ENCODE measurements around the gene RNF44.

The RNF44 gene

GRCh38 chr5:176535664-176536131 is 1.5 kb downstream of the RNF44 start:
- no peak for DNase-seq (ENCODE audit: low read depth in 3 of 3)

DNA sequence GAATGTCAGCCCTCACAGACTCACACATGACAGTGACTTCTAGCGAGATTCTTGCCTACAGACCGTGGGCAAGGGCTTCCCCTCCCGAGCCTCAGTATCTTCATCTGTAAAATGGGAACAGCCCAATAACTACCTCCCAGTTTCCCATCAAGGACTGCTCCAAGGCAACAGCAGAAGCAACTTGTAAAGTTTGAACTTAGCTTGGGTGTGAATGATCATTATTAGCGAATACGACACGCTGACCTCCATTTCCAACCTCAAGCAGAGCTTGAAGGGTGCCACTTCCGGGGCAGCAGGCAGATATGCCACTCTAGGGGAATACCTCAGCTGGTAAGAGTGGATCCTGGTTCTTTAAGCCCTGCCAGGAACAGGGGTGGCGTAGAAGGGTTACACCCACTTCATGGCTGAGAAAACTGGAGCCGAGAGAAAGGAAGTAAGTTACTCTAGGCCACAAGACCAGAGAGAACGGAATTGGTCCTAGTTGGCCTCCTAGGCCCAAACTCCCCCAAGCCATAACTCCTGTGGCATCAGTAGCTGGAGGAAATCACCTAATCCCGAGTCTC is 2.0 kb downstream of the RNF44 start:
- no peak for DNase-seq (ENCODE audit: low read depth in 3 of 3)

GRCh38 chr5:176534640-176535039 is 2.6 kb downstream of the RNF44 start:
- DNase-seq (ENCODE audit: low read depth in 3 of 3): no peak

DNA sequence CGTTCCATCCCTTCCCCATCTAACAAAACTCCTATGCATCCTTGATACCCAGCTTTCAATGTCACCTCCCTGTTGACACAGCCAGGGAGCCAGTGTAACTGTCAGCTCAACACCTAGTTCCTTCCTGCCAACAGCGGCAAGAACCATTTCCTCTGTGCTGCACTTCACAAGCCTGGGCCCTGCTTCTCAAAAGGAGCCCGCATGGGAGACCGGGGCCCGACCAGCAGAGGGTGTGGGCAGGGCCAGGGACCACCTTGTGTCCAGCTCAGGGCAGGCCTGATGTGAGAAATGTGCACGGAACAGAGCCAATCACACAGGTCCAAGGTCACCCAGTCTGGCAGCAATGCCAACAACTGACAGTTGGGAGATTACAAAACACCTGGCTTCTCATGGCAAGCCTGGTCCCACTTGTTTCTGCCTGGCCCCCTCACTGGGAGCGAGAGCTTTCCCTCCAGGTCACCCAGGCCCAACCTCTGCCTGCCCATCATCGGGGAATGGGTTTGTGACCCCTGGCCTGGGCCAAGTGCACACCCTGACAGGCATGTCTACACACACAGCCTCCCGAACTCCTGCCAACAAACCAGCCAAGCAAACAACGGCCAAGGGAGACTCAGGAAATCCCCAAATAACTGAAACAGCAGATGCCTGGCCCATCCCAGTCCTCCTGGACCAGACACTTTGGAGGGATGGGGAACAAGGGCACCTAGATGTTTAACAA is 3.1 kb downstream of the RNF44 start:
- no peak for DNase-seq (ENCODE audit: low read depth in 3 of 3)

DNA sequence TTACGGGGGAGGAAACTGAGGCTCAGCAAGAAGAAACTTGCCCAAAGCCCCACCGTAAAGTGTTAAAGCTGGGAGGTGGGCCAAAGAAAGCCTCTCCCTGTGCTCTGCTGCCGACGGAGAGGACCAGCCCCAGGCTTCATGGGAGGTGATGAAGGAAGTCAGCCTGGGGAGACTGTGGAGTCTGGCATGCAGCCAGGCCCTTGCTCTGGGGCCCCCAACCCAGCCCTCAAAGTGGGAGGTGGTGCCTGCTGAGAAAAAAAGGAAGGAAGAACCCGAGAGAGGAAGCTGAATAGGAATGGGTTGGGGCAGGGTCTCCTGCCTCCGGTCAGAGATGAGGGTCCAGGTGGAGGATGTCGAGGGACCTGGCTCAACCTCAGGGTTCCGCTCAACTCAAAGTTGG is 3.8 kb downstream of the RNF44 start:
- DNase-seq (ENCODE audit: low read depth in 3 of 3): no peak

DNA sequence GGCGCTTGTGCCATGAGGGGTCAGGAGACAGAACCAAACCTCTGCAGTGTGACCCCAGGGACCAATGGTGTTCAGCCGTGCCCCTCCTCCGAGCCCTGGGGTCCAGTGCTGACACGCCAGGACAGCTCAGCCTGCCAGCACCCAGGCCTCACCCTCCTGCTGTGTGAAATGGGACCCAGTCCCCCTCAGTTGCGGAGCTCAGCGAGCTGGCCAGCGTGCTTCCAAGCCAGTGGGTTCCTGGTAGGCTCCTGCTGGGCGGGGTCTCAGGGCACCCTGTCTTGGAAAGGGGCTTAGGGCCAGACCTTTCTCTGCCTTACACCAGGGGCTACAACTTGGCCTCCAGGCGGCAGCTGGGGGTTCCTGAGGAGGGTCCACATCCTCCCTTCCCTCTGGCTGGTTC is 4.4 kb downstream of the RNF44 start:
- DNase-seq (ENCODE audit: low read depth in 3 of 3): no peak

DNA sequence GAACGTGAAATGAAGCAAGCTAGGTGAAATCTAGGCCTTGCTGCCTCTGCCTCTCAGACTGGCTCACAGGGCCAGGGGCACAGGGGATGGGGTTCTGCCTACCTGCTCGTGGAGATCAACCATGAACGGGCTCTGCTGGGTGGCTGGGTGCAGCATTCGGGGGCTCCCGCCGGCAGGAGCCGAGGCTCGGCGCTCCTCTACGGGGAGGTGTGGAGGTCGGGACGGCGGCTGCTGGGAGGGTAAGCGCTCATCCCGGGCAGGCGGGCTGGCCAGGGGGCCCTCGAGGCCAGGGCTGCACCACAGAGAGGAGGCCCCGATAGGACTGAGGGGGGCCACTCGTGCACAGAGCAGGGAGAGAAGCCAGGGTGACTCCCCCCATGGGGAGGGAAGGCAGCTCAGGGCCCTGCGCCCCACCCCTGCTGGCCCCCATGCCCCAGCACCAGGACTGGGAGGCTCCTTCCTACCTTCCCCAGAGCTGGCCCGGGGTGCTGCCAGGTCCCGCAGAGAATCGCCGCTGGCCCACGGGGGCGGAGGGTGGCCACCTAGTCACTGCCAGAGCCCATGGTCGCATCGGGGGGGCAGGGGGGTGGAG is 5.2 kb downstream of the RNF44 start:
- DNase-seq (ENCODE audit: low read depth in 3 of 3): no peak

- DNase-seq (ENCODE audit: low read depth in 3 of 3): no peak
These were observed 6.0 kb downstream of the RNF44 start for GRCh38 chr5:176530983-176531901.

DNA sequence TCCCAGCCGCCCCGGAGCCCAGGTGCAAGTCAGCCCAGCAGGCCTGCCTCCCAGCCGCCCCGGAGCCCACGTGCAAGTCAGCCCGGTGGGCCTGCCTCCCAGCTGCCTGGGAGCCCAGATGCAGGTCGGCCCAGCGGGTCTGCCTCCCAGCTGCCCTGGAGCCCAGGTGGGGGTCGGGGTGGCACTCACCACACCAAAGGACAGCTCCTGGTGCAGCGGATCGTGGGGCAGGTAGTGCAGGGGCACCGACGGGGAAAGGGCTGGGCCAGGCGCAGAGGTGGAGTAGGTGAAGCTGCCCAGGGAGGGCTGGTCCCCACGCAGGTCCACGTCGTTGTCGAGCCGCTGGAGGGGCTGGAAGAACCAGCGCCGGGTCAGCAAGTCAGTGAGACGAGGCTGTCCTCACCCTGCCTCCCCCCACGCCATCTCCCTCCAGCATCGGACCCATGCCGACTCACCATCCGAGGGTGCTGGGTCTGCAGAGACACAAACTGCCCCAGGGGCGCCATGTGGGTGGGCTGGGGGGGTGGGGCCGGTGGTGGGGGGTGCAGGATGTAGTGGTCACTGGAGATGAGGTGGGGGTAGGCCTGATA is 6.7 kb downstream of the RNF44 start:
- no peak for DNase-seq (ENCODE audit: low read depth in 3 of 3)

- no peak for DNase-seq (ENCODE audit: low read depth in 3 of 3)
These were observed 7.5 kb downstream of the RNF44 start for GRCh38 chr5:176529741-176530141.

GRCh38 chr5:176529116-176529740 is 8.0 kb downstream of the RNF44 start:
- DNase-seq (ENCODE audit: low read depth in 3 of 3): no peak

DNA sequence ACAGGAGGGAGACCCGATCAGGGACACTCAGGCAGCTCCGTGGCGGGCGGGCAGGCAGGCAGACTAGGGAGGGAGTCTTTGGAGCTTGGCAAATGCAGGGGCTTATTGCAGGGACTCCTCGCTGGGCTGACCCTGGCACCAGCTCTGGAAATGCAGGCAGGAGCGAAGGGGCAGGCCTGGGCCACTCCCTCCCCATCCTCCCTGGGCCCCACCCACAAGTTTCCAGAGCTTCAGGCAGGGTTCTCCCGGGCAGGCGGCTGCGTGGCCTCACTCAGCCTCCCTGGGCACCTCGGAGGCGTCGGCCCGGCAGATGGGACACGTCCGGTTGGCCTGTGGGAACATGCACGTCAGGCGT is 8.5 kb downstream of the RNF44 start:
- no peak for DNase-seq (ENCODE audit: low read depth in 3 of 3)

- DNase-seq (ENCODE audit: low read depth in 3 of 3): no peak
These were observed 8.9 kb downstream of the RNF44 start for GRCh38 chr5:176528301-176528700.

DNA sequence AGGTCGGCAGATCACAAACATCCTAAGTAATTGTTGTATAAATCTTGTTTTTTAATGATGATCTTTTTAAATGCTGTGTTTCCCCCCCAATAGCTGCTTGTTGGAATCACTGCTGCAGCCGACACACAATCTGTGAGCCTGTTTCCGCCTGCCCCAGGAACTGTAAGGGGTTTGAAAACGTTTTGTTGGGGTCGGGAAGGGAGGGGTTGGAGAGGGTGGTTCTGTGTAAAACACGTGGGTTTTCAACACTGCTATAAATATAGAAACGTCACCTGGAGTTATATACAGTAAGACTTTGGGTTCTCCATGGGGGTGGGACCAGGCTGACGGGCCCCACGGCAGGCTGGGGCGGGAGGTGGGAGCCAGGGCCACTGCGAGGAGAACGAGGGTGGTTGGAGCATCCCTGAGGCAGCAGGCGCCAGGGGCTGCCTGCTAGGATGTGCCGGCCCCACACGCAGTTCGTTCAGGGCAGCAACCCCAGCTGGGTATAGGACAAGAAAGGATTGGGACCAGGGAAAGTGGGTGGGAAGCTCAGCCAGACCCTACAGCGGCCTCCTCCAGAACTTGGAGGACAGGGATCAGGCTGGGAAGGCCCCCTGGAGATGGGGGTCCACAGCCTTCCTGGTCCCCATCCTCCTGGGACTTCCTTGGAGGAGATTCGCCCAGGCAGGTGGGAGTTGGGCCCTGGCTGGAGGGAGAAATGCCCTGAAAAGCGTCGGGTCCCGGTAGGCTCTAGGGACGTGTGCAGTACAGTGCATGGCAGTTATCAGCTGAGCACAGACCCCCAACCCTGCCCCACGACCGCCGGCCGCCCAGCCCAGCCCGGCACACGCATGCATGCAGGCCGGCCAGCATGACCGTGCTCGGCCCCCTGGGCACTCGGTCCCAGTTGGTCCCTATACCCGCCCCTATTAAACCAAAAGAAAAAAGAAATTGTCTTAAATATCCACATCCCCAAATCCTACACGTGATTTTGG is 9.7 kb downstream of the RNF44 start:
- no peak for DNase-seq (ENCODE audit: low read depth in 3 of 3)

GRCh38 chr5:176526462-176526861 is 10.7 kb downstream of the RNF44 start:
- no peak for DNase-seq (ENCODE audit: low read depth in 3 of 3)

DNA sequence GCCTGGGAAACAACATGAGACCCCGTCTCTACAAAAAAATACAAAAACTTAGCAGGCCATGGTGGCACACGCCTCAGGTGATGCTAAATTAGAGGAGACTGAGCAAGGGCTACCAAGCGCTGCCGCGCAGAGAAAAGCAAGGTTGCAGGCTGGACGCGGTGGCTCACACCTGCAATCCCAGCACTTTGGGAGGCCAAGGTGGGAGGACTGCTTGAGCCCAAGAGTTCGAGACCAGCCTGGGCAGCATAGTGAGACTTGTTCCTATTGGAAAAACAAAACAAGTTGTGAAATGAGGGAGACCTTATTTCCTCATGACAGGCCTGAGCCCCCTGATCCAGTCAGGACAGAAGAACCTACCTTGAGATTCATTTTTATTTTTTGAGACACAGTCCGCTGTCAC is 11.5 kb downstream of the RNF44 start:
- no peak for DNase-seq (ENCODE audit: low read depth in 3 of 3)

GRCh38 chr5:176524987-176525386 is 12.2 kb downstream of the RNF44 start:
- DNase-seq (ENCODE audit: low read depth in 3 of 3): no peak

GRCh38 chr5:176524138-176524537 is 13.1 kb downstream of the RNF44 start:
- DNase-seq (ENCODE audit: low read depth in 3 of 3): no peak

DNA sequence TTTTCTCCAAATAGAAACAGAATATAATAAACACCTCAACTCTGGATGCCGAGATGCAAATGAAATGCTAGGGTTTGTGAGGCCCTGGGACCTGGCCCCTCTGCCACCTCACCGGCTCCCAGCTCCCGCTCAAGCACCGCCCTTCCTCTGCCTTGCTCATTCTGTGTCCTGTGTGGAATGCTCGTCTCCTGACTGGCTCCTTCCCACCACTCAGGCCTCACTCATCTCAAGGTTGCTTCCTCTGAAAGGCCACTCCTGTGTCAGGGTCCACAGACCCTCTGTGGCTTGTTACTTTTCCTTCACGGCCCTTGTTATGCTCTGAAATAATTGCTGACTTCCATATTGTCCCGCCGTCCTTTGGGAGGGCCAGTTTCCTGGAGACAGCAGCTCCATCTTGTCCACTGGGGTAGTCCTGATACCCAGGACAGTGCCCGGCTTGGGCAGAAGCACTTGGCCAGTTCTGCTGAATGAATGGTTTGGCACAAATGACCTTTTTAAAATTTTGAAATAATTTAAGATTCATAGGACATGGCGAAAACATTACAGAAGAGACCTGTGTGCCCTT is 15.4 kb downstream of the RNF44 start:
- DNase-seq (ENCODE audit: low read depth in 3 of 3): no peak

- DNase-seq (ENCODE audit: low read depth in 3 of 3): no peak
These were observed 15.9 kb downstream of the RNF44 start for GRCh38 chr5:176521286-176521685.

Data from stimulated activated CD4-positive, alpha-beta T cell treated with anti-CD3 and anti-CD28 coated beads, TNF-alpha, amount 100 ng/mL, for 4 hours (primary cell).